Measurements from ENCODE around the gene KRT14. TPM values are rescaled to one million over a fixed set of nuclear protein-coding genes. Genes with fewer than 3 reads are reported as not detected.

Gene KRT14
- total RNA-seq, 6 experiments from 2014 or later = 0.24 TPM; not detected in 5

- no peak overlapping the region for H3K27ac ChIP-seq
- DNase-seq (no peak), ATAC-seq (no peak)
- H3K4me1 ChIP-seq = no peaks in the 10 kb centered on the region
- H3K36me3 ChIP-seq = no peaks in the 10 kb centered on the region
- no peak for TF ChIP-seq POLR2A (IDR thresholded peaks at IDR 0.05)
- no peak for TF ChIP-seq CTCF (IDR thresholded peaks at IDR 0.05)
- no peaks in the 10 kb centered on the region for H3K27me3 ChIP-seq
- no peak overlapping the region for H3K4me3 ChIP-seq
- intact Hi-C loops (cut with DNase I) = no loop called here
- no peaks in the 10 kb centered on the region for H3K9me3 ChIP-seq
- 74% methylated on average over 9 of the region's 10 CpGs for WGBS (ENCODE audit: insufficient coverage, low coverage, low lambda C conversion rate, missing lambda C conversion rate)
Observed at GRCh38 chr17:41540921-41541625, 45.6 kb downstream of the KRT14 start.

GRCh38 chr17:41539979-41540701, 46.6 kb downstream of the KRT14 start:
- intact Hi-C loops (cut with DNase I) = no loop called here
- DNase-seq (no peak), ATAC-seq (no peak)
- Histone ChIP-seq H3K27ac (no peak overlapping the region), H3K4me1 (no peaks in the 10 kb centered on the region), H3K27me3 (no peaks in the 10 kb centered on the region), H3K4me3 (no peak overlapping the region), H3K36me3 (no peaks in the 10 kb centered on the region), H3K9me3 (no peaks in the 10 kb centered on the region)
- TF ChIP-seq CTCF (IDR thresholded peaks at IDR 0.05) (no peak), POLR2A (IDR thresholded peaks at IDR 0.05) (no peak)
- 53% methylated on average over 2 of the region's 7 CpGs for WGBS (ENCODE audit: insufficient coverage, low coverage, low lambda C conversion rate, missing lambda C conversion rate)

GRCh38 chr17:41539071-41539492, 47.6 kb downstream of the KRT14 start:
- no peaks in the 10 kb centered on the region for H3K4me1 ChIP-seq
- intact Hi-C loops (cut with DNase I) = no loop called here

GRCh38 chr17:41538565-41538991, 48.1 kb downstream of the KRT14 start:
- TF ChIP-seq CTCF (IDR thresholded peaks at IDR 0.05) (no peak), POLR2A (IDR thresholded peaks at IDR 0.05) (no peak)

More at GRCh38 chr17:41539071-41539492, 47.6 kb downstream of the KRT14 start:
- TF ChIP-seq POLR2A (IDR thresholded peaks at IDR 0.05) (no peak), CTCF (IDR thresholded peaks at IDR 0.05) (no peak)
- 80% methylated on average over 1 of the region's 5 CpGs for WGBS (ENCODE audit: insufficient coverage, low coverage, low lambda C conversion rate, missing lambda C conversion rate)
- H3K27me3 ChIP-seq = no peaks in the 10 kb centered on the region
- H3K36me3 ChIP-seq = no peaks in the 10 kb centered on the region
- no peaks in the 10 kb centered on the region for H3K9me3 ChIP-seq
- H3K27ac ChIP-seq = no peak overlapping the region
- DNase-seq = no peak
- H3K4me3 ChIP-seq = no peak overlapping the region
- ATAC-seq = no peak

More at GRCh38 chr17:41538565-41538991, 48.1 kb downstream of the KRT14 start:
- DNase-seq (no peak), ATAC-seq (no peak)
- no peak overlapping the region for H3K27ac ChIP-seq
- H3K27me3 ChIP-seq = no peaks in the 10 kb centered on the region
- no peaks in the 10 kb centered on the region for H3K36me3 ChIP-seq
- intact Hi-C loops (cut with DNase I) = no loop called here
- H3K9me3 ChIP-seq = no peaks in the 10 kb centered on the region
- H3K4me3 ChIP-seq = no peak overlapping the region
- WGBS (ENCODE audit: insufficient coverage, low coverage, low lambda C conversion rate, missing lambda C conversion rate) = 63% methylated on average over 3 of the region's 5 CpGs
- no peaks in the 10 kb centered on the region for H3K4me1 ChIP-seq
